Osteoblast (primary cell): ENCODE data around the gene ASMT. TPM values are rescaled to one million over a fixed set of nuclear protein-coding genes. Genes with fewer than 3 reads are reported as not detected.
"Not testable (repeated sequence)": the region's sequence is repeated elsewhere in the genome, so short reads cannot be mapped to it uniquely, and the experiment has no call there.

Source experiments
- DNase-seq: peaks from one replicate; pipeline ENCODE4 v3.0.0; 2011; ENCODE audit warnings: low spot score, mixed read lengths; ENCODE audit not compliant: insufficient read length; ENCODE audit errors: missing footprints
- H2AFZ ChIP-seq: 2 replicates; pipeline ENCODE4 v1.6.0; 2011; ENCODE audit warnings: mild to moderate bottlenecking, low read length
- H3K27ac ChIP-seq: 2 replicates; pipeline ENCODE4 v1.5.1; 2011; ENCODE audit warnings: mild to moderate bottlenecking, low read depth, low read length, moderate library complexity
- H3K27me3 ChIP-seq: 2 replicates; pipeline ENCODE4 v1.6.0; 2012; ENCODE audit warnings: mild to moderate bottlenecking, control low read depth, inconsistent platforms, low read length, moderate library complexity; ENCODE audit not compliant: insufficient read depth
- H3K36me3 ChIP-seq: 2 replicates; pipeline ENCODE4 v1.5.1; 2011; ENCODE audit warnings: mild to moderate bottlenecking, low read length, control low read depth, moderate library complexity; ENCODE audit not compliant: insufficient read depth
- H3K4me1 ChIP-seq: 2 replicates; pipeline ENCODE4 v1.5.1; 2011; ENCODE audit warnings: mild to moderate bottlenecking, low read length, control low read depth, moderate library complexity; ENCODE audit not compliant: insufficient read depth
- H3K4me2 ChIP-seq: 2 replicates; pipeline ENCODE4 v1.6.0; 2011; ENCODE audit warnings: mild to moderate bottlenecking, low read length; ENCODE audit not compliant: insufficient read depth
- H3K4me3 ChIP-seq: fragments of 200-600 bp; sonication (generic); 3 replicates; pipeline ENCODE4 v1.5.1; 2012; ENCODE audit warnings: mild to moderate bottlenecking, low read length, inconsistent platforms; ENCODE audit not compliant: insufficient read depth
- H3K79me2 ChIP-seq: 2 replicates; pipeline ENCODE4 v1.6.0; 2012; ENCODE audit warnings: mild to moderate bottlenecking, low read length, control low read depth, inconsistent platforms; ENCODE audit not compliant: insufficient read depth
- H3K9me3 ChIP-seq: 2 replicates; pipeline ENCODE4 v1.5.1; 2011; ENCODE audit warnings: low read depth, low read length, control low read depth
- H4K20me1 ChIP-seq: 2 replicates; pipeline ENCODE4 v1.6.0; 2012; ENCODE audit warnings: mild to moderate bottlenecking, low read length, control low read depth; ENCODE audit not compliant: insufficient read depth
- total RNA-seq: library from RNA; depleted of rRNA; stranded (reverse); fragments of >200 nt; gene quantifications from 2 replicates; pipeline ENCODE4 v1.2.3, GENCODE V29; 2012
- TF ChIP-seq, protein P1 (sequence below): IDR thresholded peaks from 2 replicates; pipeline ENCODE4 v1.5.1; 2011; ENCODE audit warnings: mild to moderate bottlenecking, low read depth, low read length, moderate library complexity; ENCODE audit errors: extremely low read depth

The ASMT gene
- total RNA-seq, 1 donor = 0.36 TPM

DNA sequence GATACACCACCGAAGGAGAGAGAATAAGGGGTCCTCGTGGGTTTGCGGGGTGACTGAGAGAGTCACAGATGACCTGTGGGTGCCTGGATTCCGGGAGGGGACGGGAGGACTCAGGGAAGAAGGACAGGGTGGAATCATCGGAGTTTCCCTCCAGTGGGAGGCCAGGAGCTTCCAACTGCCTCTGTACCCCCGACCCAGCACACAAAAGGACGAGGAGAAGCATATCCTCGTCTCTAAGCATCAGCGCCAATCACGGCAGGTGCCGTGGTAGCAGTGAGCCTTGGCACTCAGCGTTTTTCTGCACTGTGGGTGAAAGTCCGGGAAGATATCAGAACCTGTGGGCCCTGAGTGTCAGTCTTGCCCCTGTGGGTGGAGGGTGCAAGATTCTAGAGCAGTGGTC, 62.0 kb downstream of the ASMT start:
- Histone ChIP-seq H3K4me1 (no peaks in the 10 kb centered on the region), H2AFZ (no peak overlapping the region), H4K20me1 (no peaks in the 10 kb centered on the region), H3K79me2 (no peaks in the 10 kb centered on the region), H3K4me3 (no peak overlapping the region), H3K9me3 (no peaks in the 10 kb centered on the region), H3K27ac (no peak overlapping the region), H3K27me3 (no peaks in the 10 kb centered on the region), H3K36me3 (no peaks in the 10 kb centered on the region), H3K4me2 (no peak overlapping the region)
- TF ChIP-seq, protein P1, sequence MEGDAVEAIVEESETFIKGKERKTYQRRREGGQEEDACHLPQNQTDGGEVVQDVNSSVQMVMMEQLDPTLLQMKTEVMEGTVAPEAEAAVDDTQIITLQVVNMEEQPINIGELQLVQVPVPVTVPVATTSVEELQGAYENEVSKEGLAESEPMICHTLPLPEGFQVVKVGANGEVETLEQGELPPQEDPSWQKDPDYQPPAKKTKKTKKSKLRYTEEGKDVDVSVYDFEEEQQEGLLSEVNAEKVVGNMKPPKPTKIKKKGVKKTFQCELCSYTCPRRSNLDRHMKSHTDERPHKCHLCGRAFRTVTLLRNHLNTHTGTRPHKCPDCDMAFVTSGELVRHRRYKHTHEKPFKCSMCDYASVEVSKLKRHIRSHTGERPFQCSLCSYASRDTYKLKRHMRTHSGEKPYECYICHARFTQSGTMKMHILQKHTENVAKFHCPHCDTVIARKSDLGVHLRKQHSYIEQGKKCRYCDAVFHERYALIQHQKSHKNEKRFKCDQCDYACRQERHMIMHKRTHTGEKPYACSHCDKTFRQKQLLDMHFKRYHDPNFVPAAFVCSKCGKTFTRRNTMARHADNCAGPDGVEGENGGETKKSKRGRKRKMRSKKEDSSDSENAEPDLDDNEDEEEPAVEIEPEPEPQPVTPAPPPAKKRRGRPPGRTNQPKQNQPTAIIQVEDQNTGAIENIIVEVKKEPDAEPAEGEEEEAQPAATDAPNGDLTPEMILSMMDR = no peak
- no peak for DNase-seq

DNA sequence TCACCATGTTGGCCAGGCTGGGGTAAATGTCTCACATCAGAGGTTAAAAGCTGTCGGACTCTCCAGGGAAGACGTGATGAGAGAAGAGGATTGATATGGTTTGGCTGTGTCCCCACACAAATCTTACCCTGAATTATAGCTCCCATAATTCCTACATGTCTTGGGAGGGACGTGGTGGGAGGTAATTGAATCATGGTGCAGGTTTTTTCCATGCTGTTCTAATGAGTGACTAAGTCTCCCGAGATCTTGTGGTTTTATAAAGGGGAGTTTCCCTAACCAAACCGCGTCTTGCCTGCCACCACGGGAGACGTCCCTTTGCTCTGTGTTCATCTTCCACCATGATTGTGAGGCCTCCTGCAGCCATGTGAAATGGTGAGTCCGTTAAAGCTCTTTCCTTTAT, 64.4 kb downstream of the ASMT start:
- no peaks in the 10 kb centered on the region for H3K27me3 ChIP-seq
- TF ChIP-seq, protein P1 = no peak
- no peaks in the 10 kb centered on the region for H4K20me1 ChIP-seq
- H3K27ac ChIP-seq = no peak overlapping the region
- H2AFZ ChIP-seq = no peak overlapping the region
- H3K4me3 ChIP-seq = no peak overlapping the region
- no peaks in the 10 kb centered on the region for H3K36me3 ChIP-seq
- H3K79me2 ChIP-seq = no peaks in the 10 kb centered on the region
- H3K4me1 ChIP-seq = no peaks in the 10 kb centered on the region
- DNase-seq = no peak
- H3K9me3 ChIP-seq = no peaks in the 10 kb centered on the region
- H3K4me2 ChIP-seq = no peak overlapping the region

DNA sequence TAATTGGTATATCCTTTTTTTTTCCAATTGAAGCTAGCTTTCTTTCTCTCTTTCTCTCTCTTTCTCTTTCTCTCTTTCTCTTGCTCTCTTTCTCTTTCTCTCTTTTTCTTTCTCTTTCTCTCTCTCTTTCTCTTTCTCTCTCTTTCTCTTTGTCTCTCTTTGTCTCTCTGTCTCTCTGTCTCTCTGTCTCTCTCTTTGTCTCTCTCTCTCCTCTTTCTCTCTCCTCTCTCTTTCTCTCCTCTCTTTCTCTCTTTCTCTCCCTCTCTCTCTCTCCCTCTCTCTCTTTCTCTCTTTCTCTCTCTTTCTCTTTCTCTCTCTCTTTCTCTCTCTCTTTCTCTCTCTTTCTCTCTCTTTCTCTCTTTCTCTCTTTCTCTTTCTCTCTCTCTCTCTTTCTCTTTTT, 66.6 kb downstream of the ASMT start:
- H4K20me1 ChIP-seq = no peaks in the 10 kb centered on the region
- no peaks in the 10 kb centered on the region for H3K36me3 ChIP-seq
- TF ChIP-seq, protein P1 = no peak

DNA sequence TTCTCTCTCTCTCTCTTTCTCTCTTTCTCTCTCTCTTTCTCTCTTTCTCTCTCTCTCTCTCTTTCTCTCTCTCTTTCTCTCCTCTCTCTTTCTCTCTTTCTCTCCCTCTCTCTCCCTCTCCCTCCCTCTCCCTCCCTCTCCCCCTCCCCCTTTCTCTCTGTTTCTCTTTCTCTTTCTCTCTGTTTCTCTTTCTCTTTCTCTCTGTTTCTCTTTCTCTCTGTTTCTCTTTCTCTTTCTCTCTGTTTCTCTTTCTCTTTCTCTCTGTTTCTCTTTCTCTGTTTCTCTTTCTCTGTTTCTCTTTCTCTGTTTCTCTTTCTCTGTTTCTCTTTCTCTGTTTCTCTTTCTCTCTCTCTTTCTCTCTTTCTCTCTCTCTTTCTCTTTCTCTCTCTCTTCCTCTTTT, 67.0 kb downstream of the ASMT start:
- H2AFZ ChIP-seq, H3K9me3 ChIP-seq, H3K36me3 ChIP-seq, H3K27ac ChIP-seq, H3K4me2 ChIP-seq, H3K4me1 ChIP-seq, H3K4me3 ChIP-seq, H4K20me1 ChIP-seq, DNase-seq, H3K27me3 ChIP-seq, H3K79me2 ChIP-seq: not testable (repeated sequence)

More for the DNA sequence above, 66.6 kb downstream of the ASMT start:
- Histone ChIP-seq H2AFZ (no peak overlapping the region), H3K27me3 (no peaks in the 10 kb centered on the region), H3K27ac (no peak overlapping the region), H3K9me3 (no peaks in the 10 kb centered on the region), H3K4me2 (no peak overlapping the region), H3K4me1 (no peaks in the 10 kb centered on the region), H3K4me3 (no peak overlapping the region), H3K79me2 (no peaks in the 10 kb centered on the region)
- no peak for DNase-seq

DNA sequence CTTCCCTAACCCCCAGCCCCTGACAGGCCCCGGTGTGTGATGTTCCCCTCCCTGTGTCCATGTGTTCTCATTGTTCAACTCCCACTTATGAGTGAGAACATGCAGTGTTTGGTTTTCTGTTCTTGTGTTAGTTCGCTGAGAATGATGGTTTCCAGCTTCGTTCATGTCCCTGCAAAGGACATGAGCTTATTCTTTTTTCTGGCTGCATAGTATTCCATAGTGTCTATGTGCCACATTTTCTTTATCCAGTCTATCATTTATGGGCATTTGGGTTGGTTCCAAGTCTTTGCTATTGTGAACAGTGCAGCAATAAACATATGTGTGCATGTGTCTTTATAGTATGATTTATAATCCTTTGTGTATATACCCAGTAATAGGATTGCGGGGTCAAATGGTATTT, 67.6 kb downstream of the ASMT start:
- not testable (repeated sequence) for H3K4me2 ChIP-seq, H3K27ac ChIP-seq, H3K4me1 ChIP-seq, H4K20me1 ChIP-seq, H2AFZ ChIP-seq, DNase-seq, H3K4me3 ChIP-seq, H3K36me3 ChIP-seq, H3K9me3 ChIP-seq, H3K27me3 ChIP-seq, H3K79me2 ChIP-seq

DNA sequence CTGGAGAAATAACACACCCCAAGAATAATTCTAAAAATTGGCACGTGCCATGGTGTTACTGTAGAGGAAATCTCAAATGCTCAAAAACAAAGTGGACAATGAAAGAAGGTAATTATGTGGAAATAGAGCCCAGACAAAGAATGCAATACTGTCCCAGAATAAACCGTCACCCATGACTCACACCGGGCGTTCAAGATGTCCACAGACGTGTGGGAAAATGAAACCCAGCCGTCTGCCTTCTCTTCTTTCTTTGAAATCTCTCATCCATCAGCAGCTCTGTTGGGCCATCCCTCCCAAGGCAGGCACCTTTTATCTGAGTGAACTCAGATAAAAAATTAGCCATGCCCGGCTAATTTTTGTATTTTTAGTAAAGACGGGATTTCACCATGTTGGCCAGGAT, 70.0 kb downstream of the ASMT start:
- not testable (repeated sequence) for H3K4me3 ChIP-seq, H3K36me3 ChIP-seq, H3K4me2 ChIP-seq, H3K27ac ChIP-seq, H3K9me3 ChIP-seq, DNase-seq, H3K79me2 ChIP-seq, H4K20me1 ChIP-seq, H3K27me3 ChIP-seq, H2AFZ ChIP-seq, H3K4me1 ChIP-seq

DNA sequence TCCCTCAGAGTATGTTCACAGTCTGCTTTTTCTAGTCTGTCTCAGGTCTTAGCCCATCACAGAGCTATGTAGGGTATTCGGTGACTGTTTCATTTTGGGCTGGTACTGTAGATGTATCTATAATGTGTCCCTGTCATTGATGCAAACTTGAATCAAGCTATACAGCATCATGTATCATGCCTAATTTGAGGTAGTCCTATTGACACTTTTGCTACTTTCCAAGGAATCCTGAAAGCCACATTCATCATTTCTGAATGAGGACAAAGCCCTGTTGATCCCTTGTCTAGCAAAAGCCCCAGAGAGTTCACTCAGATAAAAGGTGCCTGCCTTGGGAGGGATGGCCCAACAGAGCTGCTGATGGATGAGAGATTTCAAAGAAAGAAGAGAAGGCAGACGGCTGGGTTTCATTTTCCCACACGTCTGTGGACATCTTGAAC, 70.6 kb downstream of the ASMT start:
- not testable (repeated sequence) for H3K79me2 ChIP-seq, H2AFZ ChIP-seq, H4K20me1 ChIP-seq, H3K9me3 ChIP-seq, H3K36me3 ChIP-seq, H3K27ac ChIP-seq, H3K4me3 ChIP-seq, H3K4me2 ChIP-seq, H3K4me1 ChIP-seq, H3K27me3 ChIP-seq, DNase-seq
